Fibroblast of mammary gland (primary cell): ENCODE measurements around the gene DYNC1I1.

ENCODE experiments used
- DNase-seq: peaks from one replicate; pipeline ENCODE4 v3.0.0-alpha.2; 2010; ENCODE audit warnings: low read depth
- H3K4me3 ChIP-seq: 2 replicates; pipeline ENCODE4 v1.5.1; 2011; ENCODE audit warnings: low read depth, mild to moderate bottlenecking, low read length, moderate library complexity; ENCODE audit not compliant: control insufficient read depth
- TF ChIP-seq, protein P1 (sequence below): conservative IDR thresholded peaks from 2 replicates; pipeline ENCODE4 v1.5.1; 2011; ENCODE audit warnings: low read depth, low read length, inconsistent platforms; ENCODE audit not compliant: control insufficient read depth, insufficient read depth

The DYNC1I1 gene

DNA sequence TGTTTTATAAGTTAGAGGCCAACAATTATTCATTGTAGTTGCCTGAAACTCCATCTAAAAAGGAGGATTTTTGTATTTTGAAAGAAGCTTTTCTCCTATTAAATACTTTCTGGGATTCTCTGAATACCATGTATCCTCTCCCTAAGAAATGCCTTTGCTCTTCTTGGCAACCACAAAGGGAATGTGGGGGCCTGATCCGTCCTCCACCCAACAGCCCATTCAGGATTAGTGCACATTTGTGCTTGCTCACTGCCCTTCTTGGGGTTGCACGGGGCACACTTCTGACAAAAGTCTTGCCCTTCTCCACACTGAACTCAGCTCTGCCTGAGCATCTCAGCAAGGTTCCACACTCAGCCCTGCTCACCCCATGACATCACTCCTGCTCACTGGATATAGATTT is 355.4 kb downstream of the DYNC1I1 start:
- TF ChIP-seq, protein P1, sequence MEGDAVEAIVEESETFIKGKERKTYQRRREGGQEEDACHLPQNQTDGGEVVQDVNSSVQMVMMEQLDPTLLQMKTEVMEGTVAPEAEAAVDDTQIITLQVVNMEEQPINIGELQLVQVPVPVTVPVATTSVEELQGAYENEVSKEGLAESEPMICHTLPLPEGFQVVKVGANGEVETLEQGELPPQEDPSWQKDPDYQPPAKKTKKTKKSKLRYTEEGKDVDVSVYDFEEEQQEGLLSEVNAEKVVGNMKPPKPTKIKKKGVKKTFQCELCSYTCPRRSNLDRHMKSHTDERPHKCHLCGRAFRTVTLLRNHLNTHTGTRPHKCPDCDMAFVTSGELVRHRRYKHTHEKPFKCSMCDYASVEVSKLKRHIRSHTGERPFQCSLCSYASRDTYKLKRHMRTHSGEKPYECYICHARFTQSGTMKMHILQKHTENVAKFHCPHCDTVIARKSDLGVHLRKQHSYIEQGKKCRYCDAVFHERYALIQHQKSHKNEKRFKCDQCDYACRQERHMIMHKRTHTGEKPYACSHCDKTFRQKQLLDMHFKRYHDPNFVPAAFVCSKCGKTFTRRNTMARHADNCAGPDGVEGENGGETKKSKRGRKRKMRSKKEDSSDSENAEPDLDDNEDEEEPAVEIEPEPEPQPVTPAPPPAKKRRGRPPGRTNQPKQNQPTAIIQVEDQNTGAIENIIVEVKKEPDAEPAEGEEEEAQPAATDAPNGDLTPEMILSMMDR = no peak
- H3K4me3 ChIP-seq = no peak overlapping the region
- DNase-seq = no peak

GRCh38 chr7:96131525-96131924 is 359.2 kb downstream of the DYNC1I1 start:
- no peak for DNase-seq
- TF ChIP-seq, protein P1 = no peak
- no peak overlapping the region for H3K4me3 ChIP-seq

DNA sequence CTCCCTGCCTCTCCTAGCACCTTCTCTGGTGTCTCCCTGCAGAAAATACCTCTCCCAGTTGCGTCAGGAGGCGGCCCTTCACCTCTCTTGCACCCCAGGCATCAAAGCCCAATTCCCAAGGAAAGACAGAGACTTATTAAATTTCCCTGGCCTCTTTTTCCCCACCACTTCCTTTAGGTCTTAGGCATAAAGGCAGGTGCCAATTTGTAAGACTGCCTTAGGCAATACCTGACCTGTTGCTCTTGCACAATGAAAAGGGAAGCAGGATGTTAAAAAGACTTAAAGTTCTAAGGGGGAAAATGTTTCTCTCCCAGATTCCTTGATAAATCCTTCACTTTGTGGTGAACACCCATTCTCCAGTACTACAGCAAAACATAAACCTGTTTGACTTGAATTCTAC is 362.9 kb downstream of the DYNC1I1 start:
- H3K4me3 ChIP-seq = no peak overlapping the region
- no peak for DNase-seq
- TF ChIP-seq, protein P1 = no peak

- no peak overlapping the region for H3K4me3 ChIP-seq
- DNase-seq = no peak
- TF ChIP-seq, protein P1 = no peak
Observed at GRCh38 chr7:96136600-96137239, 364.4 kb downstream of the DYNC1I1 start.

GRCh38 chr7:96143495-96144259 is 371.3 kb downstream of the DYNC1I1 start:
- TF ChIP-seq, protein P1 = no peak
- H3K4me3 ChIP-seq = no peak overlapping the region

GRCh38 chr7:96144260-96144526 is 371.8 kb downstream of the DYNC1I1 start:
- H3K4me3 ChIP-seq = no peak overlapping the region
- TF ChIP-seq, protein P1 = no peak
- no peak for DNase-seq

More at GRCh38 chr7:96143495-96144259, 371.3 kb downstream of the DYNC1I1 start:
- DNase-seq = no peak
